Astrocyte of the spinal cord (primary cell): ENCODE data around the gene GBA2.
A peak's percentile ranks its signal among the peaks of the same experiment; 100 is the strongest.

ENCODE experiments used
- DNase-seq: peaks from one replicate; pipeline ENCODE4 v3.0.0; 2011; ENCODE audit warnings: low read depth, low spot score
- H3K4me3 ChIP-seq: 2 replicates; pipeline ENCODE4 v1.5.1; 2011; ENCODE audit warnings: low read depth, mild to moderate bottlenecking, low read length, moderate library complexity
- CTCF ChIP-seq: IDR thresholded peaks from 2 replicates; pipeline ENCODE4 v1.5.1; 2012; ENCODE audit warnings: low read depth, mild to moderate bottlenecking, low read length, inconsistent platforms
- in situ Hi-C: cut with HindIII; loops from 2 replicates; pipeline ENCODE4 v1.10.0; 2017; ENCODE audit warnings: low sequenced_read_pairs

Gene GBA2

GRCh38 chr9:35769763-35770162 lies 20.7 kb upstream of the GBA2 start:
- in situ Hi-C loops = no loop called here
- no peak for TF ChIP-seq CTCF
- DNase-seq = no peak
- no peak overlapping the region for H3K4me3 ChIP-seq

GRCh38 chr9:35767458-35767857 lies 18.4 kb upstream of the GBA2 start:
- no peak for TF ChIP-seq CTCF

DNA sequence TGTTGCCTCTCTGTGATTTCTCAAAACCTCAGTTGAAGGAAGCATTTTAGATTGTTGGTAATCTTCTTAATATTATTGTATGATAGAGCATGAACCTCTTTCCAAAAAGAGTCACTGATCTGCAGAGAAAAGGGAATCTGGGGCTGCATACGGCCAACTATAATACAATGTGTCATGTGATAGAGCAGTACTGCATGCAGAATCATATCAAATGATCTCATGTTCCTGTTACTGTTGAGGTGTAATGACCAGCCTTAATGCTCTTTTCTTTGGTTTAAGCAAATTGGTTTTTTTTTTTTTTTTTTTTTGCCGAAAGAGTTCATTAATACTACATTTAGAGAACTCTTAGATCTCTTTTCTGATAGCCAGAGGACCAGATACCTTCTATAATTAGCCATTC lies 18.0 kb upstream of the GBA2 start:
- no peak for TF ChIP-seq CTCF
- DNase-seq = no peak

More at GRCh38 chr9:35767458-35767857, 18.4 kb upstream of the GBA2 start:
- in situ Hi-C loops = no loop called here
- H3K4me3 ChIP-seq = no peak overlapping the region
- DNase-seq = no peak

GRCh38 chr9:35763803-35764202 lies 14.8 kb upstream of the GBA2 start:
- TF ChIP-seq CTCF = no peak
- in situ Hi-C loops = no loop called here
- H3K4me3 ChIP-seq = no peak overlapping the region
- DNase-seq = no peak

More for the DNA sequence above, 18.0 kb upstream of the GBA2 start:
- in situ Hi-C loops = no loop called here
- H3K4me3 ChIP-seq = no peak overlapping the region

DNA sequence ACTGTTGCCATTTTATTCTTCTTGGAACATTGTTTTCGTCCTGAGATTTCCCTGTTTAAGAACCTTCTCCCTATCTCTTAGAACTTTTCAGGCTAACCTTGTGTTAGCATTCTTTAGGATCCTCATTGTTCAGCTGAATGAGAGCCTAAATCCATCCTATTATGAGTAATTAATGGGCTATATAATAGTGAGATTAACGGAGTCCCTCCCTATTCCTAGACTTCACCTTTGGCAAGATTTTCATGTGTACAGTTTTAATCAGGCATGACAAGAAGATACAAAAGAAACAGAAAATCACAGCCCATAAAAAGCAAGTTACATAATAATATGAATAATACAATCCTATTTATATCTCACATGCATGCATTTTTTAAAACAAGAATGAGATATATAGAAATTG lies 14.2 kb upstream of the GBA2 start:
- TF ChIP-seq CTCF = no peak
- in situ Hi-C loops = no loop called here
- DNase-seq = no peak

DNA sequence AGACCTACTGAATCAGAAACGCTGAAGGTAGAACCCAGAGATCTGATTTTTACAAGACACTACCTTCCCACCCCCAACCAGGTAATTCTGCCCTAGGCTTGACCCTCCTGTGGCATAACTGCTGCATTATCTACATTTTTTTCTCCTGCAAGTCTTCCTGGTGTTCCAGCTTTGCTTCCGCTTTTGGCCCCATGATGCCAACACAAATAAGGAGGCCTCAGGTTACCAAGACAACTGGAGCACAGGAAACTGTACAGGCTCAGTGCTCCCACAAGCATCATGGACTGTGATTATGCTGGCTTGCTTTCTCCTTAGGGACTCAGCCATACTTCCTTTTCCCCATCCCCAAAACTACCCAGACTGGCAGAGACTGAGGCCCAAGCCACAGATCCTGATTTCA lies 11.6 kb upstream of the GBA2 start:
- no peak overlapping the region for H3K4me3 ChIP-seq
- in situ Hi-C loops = no loop called here
- DNase-seq = peak; percentile 85
- no peak for TF ChIP-seq CTCF

More for the DNA sequence above, 14.2 kb upstream of the GBA2 start:
- H3K4me3 ChIP-seq = no peak overlapping the region

DNA sequence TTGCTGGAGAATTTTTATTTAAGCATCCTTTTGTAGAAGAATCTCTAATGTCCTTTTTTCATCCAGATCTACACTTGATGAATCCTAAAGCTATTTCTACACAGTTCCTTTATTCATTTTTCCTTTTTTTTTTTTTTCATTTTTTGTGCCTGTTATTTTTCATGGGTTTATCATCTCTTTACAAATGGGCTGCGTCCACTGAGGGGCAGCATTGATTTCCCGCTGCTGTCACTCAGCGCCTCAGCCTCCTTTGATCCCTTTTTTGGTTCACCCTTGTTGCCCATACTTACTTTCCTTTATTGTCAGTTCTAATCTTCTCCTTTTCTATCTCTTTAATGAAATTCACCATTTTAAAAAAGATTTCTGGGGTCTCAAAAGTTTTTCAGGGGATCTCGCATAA lies 10.8 kb upstream of the GBA2 start:
- DNase-seq = no peak
- TF ChIP-seq CTCF = no peak
- H3K4me3 ChIP-seq = no peak overlapping the region
- in situ Hi-C loops = no loop called here
